GM21619 (cell line): ENCODE measurements around the gene NFATC3.

Experiments
- ATAC-seq: cut with Tn5 transposase; IDR thresholded peaks from one replicate; pipeline ENCODE4 v1.9.1; 2021; ENCODE audit not compliant: unreplicated experiment

NFATC3 gene

DNA sequence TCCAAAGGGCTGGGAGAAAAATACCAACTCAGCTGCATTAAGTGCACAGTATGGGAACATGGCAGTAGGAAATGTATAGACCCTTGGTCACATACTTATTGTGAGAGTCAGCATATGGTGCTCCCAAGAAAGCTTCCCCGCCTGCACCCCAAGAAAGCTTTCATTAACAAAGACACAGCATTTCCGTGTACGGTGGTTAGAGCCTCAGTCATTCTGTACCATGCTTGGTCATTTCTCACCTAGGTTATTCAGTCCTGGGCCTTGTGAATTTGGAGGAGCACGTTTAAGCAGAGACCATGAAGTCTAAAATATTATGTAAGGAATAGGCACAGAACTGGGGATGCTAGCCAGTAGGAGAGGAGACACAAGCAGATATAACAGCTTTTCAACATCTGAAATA is 94.7 kb downstream of the NFATC3 start:
- no peak for ATAC-seq

DNA sequence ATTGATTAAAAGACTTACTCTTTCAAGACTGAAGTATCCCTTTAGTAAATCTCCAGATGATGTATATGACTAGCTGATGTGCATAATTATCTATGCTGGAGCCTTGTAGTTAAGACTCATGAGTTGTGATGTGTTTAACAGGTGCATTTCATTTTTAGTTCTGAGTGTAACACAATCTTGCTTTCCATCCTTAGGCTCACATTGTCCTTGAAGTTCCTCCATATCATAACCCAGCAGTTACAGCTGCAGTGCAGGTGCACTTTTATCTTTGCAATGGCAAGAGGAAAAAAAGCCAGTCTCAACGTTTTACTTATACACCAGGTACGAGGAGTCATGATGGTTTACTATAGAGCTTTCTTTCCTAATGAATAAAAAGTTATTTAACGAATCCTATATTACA is 97.9 kb downstream of the NFATC3 start:
- ATAC-seq, result no peak

GRCh38 chr16:68186877-68187276 is 101.7 kb downstream of the NFATC3 start:
- ATAC-seq, result no peak

DNA sequence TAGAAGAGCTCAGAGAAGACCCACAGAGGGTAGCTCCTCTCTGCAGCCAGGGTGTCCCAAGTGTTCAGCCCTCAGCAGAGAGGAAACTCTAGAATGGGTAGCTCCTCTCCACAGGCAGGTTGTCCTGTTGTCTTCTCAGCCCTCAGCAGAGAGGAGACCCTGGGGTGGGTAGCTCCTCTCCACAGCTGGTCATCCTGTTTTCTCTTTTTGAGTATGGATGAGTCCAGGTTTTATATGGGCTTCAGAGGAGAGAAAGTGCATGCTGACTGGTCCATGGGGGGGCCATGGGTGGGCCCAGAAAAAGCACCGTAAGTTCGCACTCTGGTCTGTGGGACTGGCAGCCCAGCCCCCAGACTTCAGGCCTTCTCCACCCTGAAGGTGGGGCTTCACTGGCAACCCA is 102.3 kb downstream of the NFATC3 start:
- ATAC-seq, result no peak

DNA sequence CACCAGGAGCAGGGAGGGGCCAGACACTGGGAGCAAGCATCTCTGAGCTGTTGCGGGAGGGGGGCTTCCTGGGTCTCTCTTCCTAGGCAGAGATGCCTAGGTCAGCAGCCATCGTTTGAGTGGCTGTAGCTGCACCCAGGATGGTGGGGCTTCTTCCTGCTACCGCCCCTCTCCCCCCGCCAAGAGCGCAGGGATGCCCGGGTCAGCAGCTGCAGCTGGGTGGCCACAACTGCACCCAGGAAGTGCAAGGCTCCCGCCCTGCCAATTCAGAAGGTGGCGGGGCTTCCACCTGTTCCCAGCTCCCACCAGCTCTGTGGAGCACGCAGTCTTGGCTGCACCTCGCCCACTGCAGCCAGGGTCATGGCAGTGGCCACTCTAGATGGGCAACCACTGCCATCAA is 103.0 kb downstream of the NFATC3 start:
- no peak for ATAC-seq

DNA sequence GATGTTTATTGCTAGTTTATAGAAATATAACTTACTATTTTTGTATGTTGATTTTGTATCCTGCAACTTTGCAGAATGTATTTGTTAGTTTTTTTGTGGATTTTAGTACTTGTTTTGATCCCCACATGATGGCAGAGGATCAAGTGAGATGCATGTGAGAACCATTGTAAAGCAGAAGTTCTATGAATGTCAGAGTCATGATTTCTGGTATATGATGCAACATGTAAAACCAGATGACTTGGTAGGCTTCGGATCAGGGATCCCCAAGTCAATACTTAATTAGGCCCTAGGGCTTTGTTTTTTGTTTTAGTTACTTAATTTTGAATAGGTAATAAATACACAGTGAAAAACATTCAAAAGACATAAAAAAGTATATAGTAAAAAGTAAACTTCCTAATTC is 104.9 kb downstream of the NFATC3 start:
- no peak for ATAC-seq

- ATAC-seq, result no peak
Measured at GRCh38 chr16:68190736-68191510, 105.8 kb downstream of the NFATC3 start.

DNA sequence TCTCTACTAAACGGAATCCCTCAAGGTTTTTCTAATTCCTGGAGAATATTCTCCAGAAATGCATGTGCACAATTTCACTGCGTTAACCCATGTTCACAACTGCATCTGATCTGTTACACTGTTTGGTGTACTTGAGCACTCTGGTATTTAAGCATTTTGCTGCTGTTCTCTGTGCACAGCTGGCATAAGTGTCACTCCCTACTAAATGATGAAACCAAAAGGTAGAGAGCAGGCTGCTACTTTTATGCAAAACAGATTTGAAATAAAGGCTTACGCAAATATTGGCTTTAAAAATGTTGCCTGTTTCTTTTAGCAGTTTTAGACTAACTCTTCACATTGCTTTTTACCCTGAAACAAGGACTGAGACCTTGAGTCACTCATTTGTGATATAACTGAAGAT is 109.1 kb downstream of the NFATC3 start:
- no peak for ATAC-seq

GRCh38 chr16:68197250-68197649 is 112.1 kb downstream of the NFATC3 start:
- ATAC-seq, result no peak

GRCh38 chr16:68200088-68200783 is 115.1 kb downstream of the NFATC3 start:
- ATAC-seq, result no peak

- ATAC-seq, result no peak
Measured at GRCh38 chr16:68202091-68202519, 116.9 kb downstream of the NFATC3 start.

GRCh38 chr16:68206245-68206644 is 121.1 kb downstream of the NFATC3 start:
- ATAC-seq, result no peak

DNA sequence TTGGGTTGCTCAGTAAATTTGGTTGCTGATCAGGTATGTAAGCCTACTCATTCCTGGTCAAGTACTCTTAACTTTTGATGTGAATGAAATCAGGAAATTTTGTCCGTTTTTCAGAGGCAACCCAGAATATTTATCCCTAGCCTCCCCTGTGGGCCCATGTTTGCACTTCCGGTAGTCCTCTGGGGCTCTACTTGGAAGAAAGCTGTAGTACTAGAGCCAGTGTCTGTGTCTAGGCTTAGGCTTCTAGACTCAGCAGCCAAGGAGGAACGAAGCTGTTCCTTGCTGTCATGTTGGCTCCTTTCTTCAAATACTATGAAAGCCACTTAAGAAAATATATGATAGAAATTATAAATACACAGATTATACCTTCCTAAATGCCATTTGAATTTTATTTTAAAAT is 129.6 kb downstream of the NFATC3 start:
- no peak for ATAC-seq

GRCh38 chr16:68215302-68215701 is 130.1 kb downstream of the NFATC3 start:
- ATAC-seq, result no peak

GRCh38 chr16:68216240-68216639 is 131.1 kb downstream of the NFATC3 start:
- no peak for ATAC-seq

GRCh38 chr16:68217506-68217905 is 132.3 kb downstream of the NFATC3 start:
- no peak for ATAC-seq

DNA sequence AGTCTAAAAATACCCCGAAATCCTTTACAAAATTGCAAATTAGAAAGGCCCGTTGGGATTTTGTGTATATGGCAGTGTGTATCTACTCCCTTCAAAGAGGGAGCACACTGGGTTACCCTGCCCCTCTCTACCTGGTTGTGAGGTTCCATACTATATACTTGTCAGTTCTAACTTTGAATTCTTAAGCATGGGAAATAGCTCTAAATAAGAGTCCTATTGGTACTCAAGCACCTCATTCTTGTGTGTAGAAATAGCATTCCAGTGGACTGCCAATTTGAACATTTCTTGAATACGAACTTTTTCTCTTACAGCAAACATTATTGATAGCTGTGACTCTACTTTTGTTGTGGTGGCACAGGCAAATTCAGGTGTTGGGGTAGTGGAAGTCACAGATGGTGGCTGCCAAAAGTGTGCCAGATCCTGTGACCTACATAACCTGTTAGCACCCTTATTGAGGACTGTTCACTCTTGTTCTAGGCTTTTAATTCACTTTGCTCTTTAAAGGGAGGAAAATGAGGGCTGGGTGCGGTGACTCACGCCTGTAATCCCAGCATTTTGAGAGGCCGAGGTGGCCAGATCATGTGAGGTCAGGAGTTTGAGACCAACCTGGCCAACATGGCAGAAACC is 134.7 kb downstream of the NFATC3 start:
- no peak for ATAC-seq

DNA sequence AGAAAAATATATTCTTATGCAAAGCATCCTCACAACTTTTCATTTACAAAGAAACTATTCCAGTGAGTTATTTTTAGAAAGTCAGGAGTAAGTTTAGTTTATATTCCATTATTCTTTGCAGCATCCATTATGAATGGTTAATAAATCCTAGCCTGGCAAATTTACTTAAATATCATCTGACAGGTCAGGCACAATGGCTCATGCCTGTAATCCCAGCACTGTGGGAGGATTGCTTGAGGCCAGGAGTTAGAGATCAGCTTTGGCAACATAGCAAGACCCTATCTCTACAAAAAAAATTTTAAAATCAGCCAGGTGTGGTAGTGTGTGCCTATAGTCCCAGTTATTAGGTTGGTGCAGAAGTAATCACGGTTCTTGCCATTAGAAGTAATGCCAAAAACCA is 137.9 kb downstream of the NFATC3 start:
- no peak for ATAC-seq

GRCh38 chr16:68226116-68226515 is 140.9 kb downstream of the NFATC3 start:
- ATAC-seq, result no peak

DNA sequence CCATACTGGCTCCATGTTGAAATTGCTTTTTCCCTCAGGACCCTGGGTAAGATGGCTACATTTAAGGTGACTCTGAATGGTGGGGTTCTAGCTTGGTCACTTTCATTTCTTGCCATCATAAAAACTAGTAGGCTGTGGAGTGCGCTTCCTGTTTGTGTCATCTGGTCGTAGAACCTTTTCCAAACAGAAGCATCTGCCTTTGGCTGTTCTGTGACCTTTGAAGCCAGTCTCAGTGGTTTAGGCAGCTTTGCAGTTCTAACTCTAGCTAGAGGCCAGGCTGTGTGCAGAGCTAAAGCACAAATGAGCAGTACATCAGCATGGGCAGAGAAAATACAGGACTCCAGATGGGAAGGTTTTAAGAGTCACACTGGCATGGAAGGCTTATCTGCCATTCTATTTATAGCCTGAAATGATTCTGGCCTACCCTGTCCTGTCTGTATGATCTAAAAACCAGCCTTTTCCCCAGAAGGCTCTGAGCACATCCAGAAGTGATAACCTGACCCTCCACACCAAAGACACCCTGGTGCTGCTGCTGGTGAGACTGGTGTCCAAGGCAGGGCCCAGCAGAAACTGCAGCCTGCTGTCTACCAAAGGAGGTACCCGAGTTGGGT is 142.1 kb downstream of the NFATC3 start:
- no peak for ATAC-seq

DNA sequence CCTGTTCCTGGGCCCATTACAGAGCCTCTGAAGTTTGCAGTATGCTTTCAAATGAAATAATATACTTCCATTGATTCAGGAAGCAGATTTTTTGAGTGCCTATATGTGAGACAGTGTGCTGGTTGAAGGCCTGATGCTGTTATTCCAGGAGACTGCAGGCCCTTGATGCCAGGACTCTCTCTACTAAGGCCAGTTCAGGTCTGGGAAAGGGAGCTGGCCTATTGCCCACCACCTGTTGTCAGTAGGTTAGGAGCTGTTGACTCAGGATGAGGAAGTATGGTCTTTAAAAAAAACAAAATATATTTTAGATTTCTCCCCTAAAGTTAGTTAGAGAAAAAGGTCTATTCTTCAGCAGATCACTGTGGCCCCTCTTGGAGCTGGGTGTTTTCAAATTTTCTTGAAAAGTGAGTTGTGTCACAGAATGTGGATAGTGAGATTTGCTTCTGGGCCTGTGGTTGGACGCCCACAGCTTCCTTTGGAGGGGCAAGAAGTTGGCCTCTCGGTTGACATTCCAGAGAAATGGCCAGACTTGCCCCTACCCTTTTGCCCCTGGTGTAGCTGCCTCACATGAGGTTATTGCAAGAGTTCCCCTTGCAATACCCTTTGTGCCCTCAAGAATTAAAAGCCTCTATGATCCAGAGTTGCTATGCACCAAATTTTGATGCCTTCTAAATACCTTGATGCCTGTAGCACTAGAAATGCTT is 142.8 kb downstream of the NFATC3 start:
- no peak for ATAC-seq
